ENCODE measurements around the gene WDR7.

- no peak for TF ChIP-seq POLR2A (IDR thresholded peaks at IDR 0.05)
- no peak for TF ChIP-seq CTCF (IDR thresholded peaks at IDR 0.05)
These were observed 409.7 kb downstream of the WDR7 start for GRCh38 chr18:57060814-57061213.
